ENCODE measurements around the gene CRHR2.

The CRHR2 gene

DNA sequence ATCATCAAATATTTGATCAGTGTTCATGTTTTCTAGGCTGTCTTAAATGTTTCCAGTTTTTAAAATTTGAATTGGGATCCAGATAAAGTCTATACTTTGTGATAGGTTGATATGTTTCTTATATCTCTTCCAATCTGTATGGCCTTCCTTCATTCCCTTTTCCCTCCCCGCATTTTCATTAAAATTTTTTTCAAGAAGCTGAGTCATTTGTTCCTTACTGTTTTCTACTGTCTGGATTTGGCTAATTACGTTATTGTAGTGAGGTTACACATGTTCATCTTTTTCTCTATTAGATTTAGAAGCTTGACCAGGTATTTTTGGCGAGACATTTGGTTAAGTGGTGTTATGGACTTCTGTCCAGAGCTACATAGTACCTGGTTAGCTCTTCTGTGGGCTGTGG is 76.4 kb downstream of the CRHR2 start:
- TF ChIP-seq JUND (IDR thresholded peaks at IDR 0.05; ENCODE audit: low read depth), result no peak
- no peak for DNase-seq (ENCODE audit: low read depth in 1 of 2, low spot score in 1 of 2)
- in situ Hi-C loops (cut with HindIII; ENCODE audit: low pct_unique_long_range_greater_than_20kb, low sequenced_read_pairs), result no loop called here

- no peak for TF ChIP-seq JUND (IDR thresholded peaks at IDR 0.05; ENCODE audit: low read depth)
- DNase-seq (ENCODE audit: low read depth in 1 of 2, low spot score in 1 of 2), result no peak
- in situ Hi-C loops (cut with HindIII; ENCODE audit: low pct_unique_long_range_greater_than_20kb, low sequenced_read_pairs), result no loop called here
Measured at GRCh38 chr7:30604901-30605300, 77.4 kb downstream of the CRHR2 start.

All from T47D (cell line).